ENCODE measurements around the gene ITSN1.

DNA sequence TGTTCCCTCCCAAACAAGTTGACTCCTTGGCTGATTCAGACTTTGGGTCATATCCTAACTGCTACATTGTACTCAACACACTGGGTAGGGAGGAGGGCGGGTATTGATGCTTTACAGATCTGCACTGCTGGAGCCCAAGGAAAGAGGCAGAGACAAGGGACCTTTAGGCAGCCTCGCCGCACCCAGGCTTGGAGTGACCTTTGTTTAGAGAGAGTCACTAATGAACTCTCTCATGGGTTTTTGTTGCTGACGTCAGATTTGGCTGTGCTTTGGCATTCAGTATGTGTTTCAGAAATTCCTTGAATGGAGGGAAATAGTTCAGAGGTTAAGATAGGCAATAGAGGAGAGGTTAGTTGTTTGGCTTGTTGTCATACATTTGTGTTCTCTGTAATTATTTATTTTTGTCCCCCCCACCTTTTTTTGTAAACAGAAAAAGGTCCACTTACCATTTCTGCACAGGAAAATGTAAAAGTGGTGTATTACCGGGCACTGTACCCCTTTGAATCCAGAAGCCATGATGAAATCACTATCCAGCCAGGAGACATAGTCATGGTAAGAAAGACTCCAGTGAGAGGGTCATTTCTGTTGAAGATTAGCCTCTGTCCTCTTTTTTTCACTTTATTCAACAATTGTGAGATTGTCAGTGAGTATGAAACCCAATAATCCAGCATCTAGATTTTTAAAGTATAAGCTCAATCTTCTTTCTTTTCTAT lies 157.2 kb downstream of the ITSN1 start:
- TF ChIP-seq EP300 (IDR thresholded peaks at IDR 0.05; ENCODE audit: low read depth) (no peak), POLR2AphosphoS5 (IDR thresholded peaks at IDR 0.05) (no peak), POLR2A (IDR thresholded peaks at IDR 0.05) (no peak)
- TF ChIP-seq, protein P1, sequence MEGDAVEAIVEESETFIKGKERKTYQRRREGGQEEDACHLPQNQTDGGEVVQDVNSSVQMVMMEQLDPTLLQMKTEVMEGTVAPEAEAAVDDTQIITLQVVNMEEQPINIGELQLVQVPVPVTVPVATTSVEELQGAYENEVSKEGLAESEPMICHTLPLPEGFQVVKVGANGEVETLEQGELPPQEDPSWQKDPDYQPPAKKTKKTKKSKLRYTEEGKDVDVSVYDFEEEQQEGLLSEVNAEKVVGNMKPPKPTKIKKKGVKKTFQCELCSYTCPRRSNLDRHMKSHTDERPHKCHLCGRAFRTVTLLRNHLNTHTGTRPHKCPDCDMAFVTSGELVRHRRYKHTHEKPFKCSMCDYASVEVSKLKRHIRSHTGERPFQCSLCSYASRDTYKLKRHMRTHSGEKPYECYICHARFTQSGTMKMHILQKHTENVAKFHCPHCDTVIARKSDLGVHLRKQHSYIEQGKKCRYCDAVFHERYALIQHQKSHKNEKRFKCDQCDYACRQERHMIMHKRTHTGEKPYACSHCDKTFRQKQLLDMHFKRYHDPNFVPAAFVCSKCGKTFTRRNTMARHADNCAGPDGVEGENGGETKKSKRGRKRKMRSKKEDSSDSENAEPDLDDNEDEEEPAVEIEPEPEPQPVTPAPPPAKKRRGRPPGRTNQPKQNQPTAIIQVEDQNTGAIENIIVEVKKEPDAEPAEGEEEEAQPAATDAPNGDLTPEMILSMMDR (IDR thresholded peaks at IDR 0.05), result no peak
